Gastrocnemius medialis (tissue), 4 donors: ENCODE results near the gene BIRC7. TPM values are rescaled to one million over a fixed set of nuclear protein-coding genes. Genes with fewer than 3 reads are reported as not detected.

Source experiments
- ATAC-seq, 2 donors: fragments of 150-250 bp; one replicate each; pipeline ENCODE4 v1.9.1; 2016
- DNase-seq, 2 donors: peaks; one replicate each; pipeline ENCODE4 v3.0.0-alpha.2; 2019
- H3K27ac ChIP-seq, 4 donors: fragments of 200-600 bp; sonication (generic); 1 replicate in 1 of 4; 2 replicates in 3 of 4; pipeline ENCODE4 v1.5.1; 2016 to 2018; ENCODE audit warnings: mild to moderate bottlenecking in 2 of 4, moderate library complexity in 1 of 4
- H3K27me3 ChIP-seq, 3 donors: fragments of 200-600 bp; sonication (generic) in 2 of 3; 1 replicate in 1 of 3; 2 replicates in 2 of 3; pipeline versions ENCODE4 v1.5.1 to v1.6.0; 2016 to 2019; ENCODE audit warnings: mild to moderate bottlenecking in 1 of 3, moderate library complexity in 1 of 3
- H3K36me3 ChIP-seq, 2 donors: fragments of 200-600 bp; sonication (generic) in 1 of 2; one replicate each; pipeline ENCODE4 v1.5.1; 2017 to 2018
- H3K4me1 ChIP-seq, 2 donors: fragments of 200-600 bp; sonication (generic) in 1 of 2; one replicate each; pipeline ENCODE4 v1.5.1; 2016 to 2017; ENCODE audit warnings: mild to moderate bottlenecking in 2 of 2
- H3K4me3 ChIP-seq, 4 donors: fragments of 200-600 bp; sonication (generic) in 3 of 4; 1 replicate in 1 of 4; 2 replicates in 3 of 4; pipeline ENCODE4 v1.5.1; 2016 to 2019; ENCODE audit warnings: mild to moderate bottlenecking in 2 of 4
- H3K9me3 ChIP-seq, 3 donors: fragments of 200-600 bp; sonication (generic) in 2 of 3; 1 replicate in 1 of 3; 2 replicates in 2 of 3; pipeline ENCODE4 v1.5.1; 2016 to 2019
- POLR2A ChIP-seq, 2 donors: fragments of 450-650 bp; IDR thresholded peaks; one replicate each; pipeline ENCODE4 v1.6.1; 2017; ENCODE audit warnings: antibody characterized with exemption in 2 of 2, mild to moderate bottlenecking in 2 of 2, moderate library complexity in 2 of 2
- in situ Hi-C, 4 donors: fragments of 200-750 bp; cut with MboI; loops; one replicate each; pipeline versions ENCODE4 v1.15.0 to v1.8.0; 2017; ENCODE audit warnings: low sequenced_read_pairs in 4 of 4
- intact Hi-C: fragments of 100-400 bp; cut with DNase I; formaldehyde crosslinking; loops from one replicate; pipeline ENCODE4 v1.15.1; 2023; ENCODE audit warnings: low total_unique reads
- total RNA-seq, 4 donors: library from RNA; depleted of rRNA; stranded (reverse); fragments of >200 nt; gene quantifications; one replicate each; pipeline versions ENCODE4 v1.1.0 to v1.2.3, GENCODE V29; 2016
- TF ChIP-seq, protein P1 (sequence below), 5 experiments: fragments of 450-650 bp in 3 of 5; fragments of 200-600 bp in 2 of 5; sonication (generic) in 2 of 5; IDR thresholded peaks in 4 of 5; conservative IDR thresholded peaks in 1 of 5; 1 replicate in 4 of 5; 2 replicates in 1 of 5; pipeline ENCODE4 v1.5.1; 2016 to 2019; ENCODE audit warnings: antibody characterized with exemption in 5 of 5, mild to moderate bottlenecking in 3 of 5, moderate library complexity in 3 of 5

Gene BIRC7
- total RNA-seq, 4 donors from 2014 or later: not detected

GRCh38 chr20:63268671-63269439, 33.1 kb downstream of the BIRC7 start:
- Histone ChIP-seq H3K4me3 (no peak overlapping the region), H3K9me3 (no peaks in the 10 kb centered on the region), H3K27me3 (peaks cover 26 to 48% (median 43%) of the 10 kb centered on the region in 3 donors), H3K27ac (no peak overlapping the region), H3K36me3 (no peaks in the 10 kb centered on the region), H3K4me1 (peaks cover 13 to 17% of the 10 kb centered on the region in 2 donors)
- in situ Hi-C loops (no loop called here), intact Hi-C loops (no loop called here)
- no peak for DNase-seq
- no peak for ATAC-seq
- no peak for TF ChIP-seq POLR2A (IDR thresholded peaks at IDR 0.05)
- TF ChIP-seq, protein P1, sequence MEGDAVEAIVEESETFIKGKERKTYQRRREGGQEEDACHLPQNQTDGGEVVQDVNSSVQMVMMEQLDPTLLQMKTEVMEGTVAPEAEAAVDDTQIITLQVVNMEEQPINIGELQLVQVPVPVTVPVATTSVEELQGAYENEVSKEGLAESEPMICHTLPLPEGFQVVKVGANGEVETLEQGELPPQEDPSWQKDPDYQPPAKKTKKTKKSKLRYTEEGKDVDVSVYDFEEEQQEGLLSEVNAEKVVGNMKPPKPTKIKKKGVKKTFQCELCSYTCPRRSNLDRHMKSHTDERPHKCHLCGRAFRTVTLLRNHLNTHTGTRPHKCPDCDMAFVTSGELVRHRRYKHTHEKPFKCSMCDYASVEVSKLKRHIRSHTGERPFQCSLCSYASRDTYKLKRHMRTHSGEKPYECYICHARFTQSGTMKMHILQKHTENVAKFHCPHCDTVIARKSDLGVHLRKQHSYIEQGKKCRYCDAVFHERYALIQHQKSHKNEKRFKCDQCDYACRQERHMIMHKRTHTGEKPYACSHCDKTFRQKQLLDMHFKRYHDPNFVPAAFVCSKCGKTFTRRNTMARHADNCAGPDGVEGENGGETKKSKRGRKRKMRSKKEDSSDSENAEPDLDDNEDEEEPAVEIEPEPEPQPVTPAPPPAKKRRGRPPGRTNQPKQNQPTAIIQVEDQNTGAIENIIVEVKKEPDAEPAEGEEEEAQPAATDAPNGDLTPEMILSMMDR (IDR thresholded peaks at IDR 0.05 in 4 of 5, conservative IDR thresholded peaks at IDR 0.05 in 1 of 5): no peak

DNA sequence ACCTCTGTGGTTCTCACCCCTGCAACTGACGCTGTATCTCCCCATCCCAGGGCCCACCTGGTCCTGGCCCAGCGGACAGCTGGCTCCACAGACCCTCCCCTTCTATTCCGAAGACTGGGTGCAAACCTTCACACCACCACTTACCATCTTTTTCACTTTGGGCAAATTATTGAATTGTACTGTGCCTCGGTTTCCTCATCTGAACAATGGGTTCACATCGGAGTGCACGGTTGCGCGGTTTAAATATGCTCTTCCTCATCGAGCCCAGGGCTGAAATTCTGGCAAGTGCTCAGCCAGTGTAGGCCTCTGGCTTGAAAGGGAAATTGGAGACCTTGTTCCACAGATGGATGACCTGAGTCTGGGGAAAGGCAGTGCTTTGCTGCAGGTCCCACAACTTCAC, 34.0 kb downstream of the BIRC7 start:
- no peaks in the 10 kb centered on the region for H3K9me3 ChIP-seq
- H3K4me3 ChIP-seq: no peak overlapping the region
- intact Hi-C loops (no loop called here), in situ Hi-C loops (no loop called here)
- peaks cover 19 to 24% of the 10 kb centered on the region in 2 donors for H3K4me1 ChIP-seq
- ATAC-seq (no peak), DNase-seq (no peak)
- no peaks in the 10 kb centered on the region for H3K36me3 ChIP-seq
- peaks cover 22 to 40% (median 37%) of the 10 kb centered on the region in 3 donors for H3K27me3 ChIP-seq
- TF ChIP-seq, protein P1 (IDR thresholded peaks at IDR 0.05 in 4 of 5, conservative IDR thresholded peaks at IDR 0.05 in 1 of 5): no peak
- TF ChIP-seq POLR2A (IDR thresholded peaks at IDR 0.05): no peak
- H3K27ac ChIP-seq: no peak overlapping the region

- intact Hi-C loops: no loop called here
- Histone ChIP-seq H3K4me3 (no peak overlapping the region), H3K36me3 (peaks cover 0 to 2% of the 10 kb centered on the region in 2 donors), H3K27me3 (peaks cover 21 to 33% (median 29%) of the 10 kb centered on the region in 3 donors), H3K27ac (no peak overlapping the region), H3K4me1 (peaks cover 24% of the 10 kb centered on the region in 2 donors), H3K9me3 (no peaks in the 10 kb centered on the region)
- no peak for TF ChIP-seq POLR2A (IDR thresholded peaks at IDR 0.05)
- TF ChIP-seq, protein P1 (IDR thresholded peaks at IDR 0.05 in 4 of 5, conservative IDR thresholded peaks at IDR 0.05 in 1 of 5): no peak
- DNase-seq (no peak), ATAC-seq (no peak)
- in situ Hi-C loops: no loop called here
Measured at GRCh38 chr20:63270606-63271325, 35.1 kb downstream of the BIRC7 start.

- DNase-seq (peak; percentile 76 to 80), ATAC-seq (peak; percentile 86 to 96)
- in situ Hi-C loops (no loop called here), intact Hi-C loops (loop anchor here (2.0 kb wide), 1 partner anchor 56 kb away; the partner anchor contains the start of gene YTHDF1)
- peak within 1 kb of the TSS; percentile 84 to 99 (median 93) for H3K4me3 ChIP-seq
- H3K9me3 ChIP-seq: no peaks in the 10 kb centered on the region
- peaks cover 19 to 24% of the 10 kb centered on the region in 2 donors for H3K4me1 ChIP-seq
- TF ChIP-seq, protein P1 (IDR thresholded peaks at IDR 0.05 in 4 of 5, conservative IDR thresholded peaks at IDR 0.05 in 1 of 5): no peak
- peak; percentile 57 to 77 for TF ChIP-seq POLR2A (IDR thresholded peaks at IDR 0.05)
- H3K27ac ChIP-seq: peak within 1 kb of the TSS; percentile 50 to 67 (median 63)
- H3K27me3 ChIP-seq: peaks cover 12 to 21% (median 21%) of the 10 kb centered on the region in 3 donors
- peaks cover 0 to 18% of the 10 kb centered on the region in 2 donors for H3K36me3 ChIP-seq
Measured at GRCh38 chr20:63272105-63273058, 36.7 kb downstream of the BIRC7 start, which contains the start of gene ARFGAP1. Gene ARFGAP1 (plus strand): TSS chr20:63272813. CDS start chr20:63275581, 2,768 bp downstream.
